ENCODE measurements around the gene DGKD. TPM values are rescaled to one million over a fixed set of nuclear protein-coding genes. Genes with fewer than 3 reads are reported as not detected.

DGKD gene
- total and polyA plus RNA-seq, 7 experiments from 2014 or later: 25.8 to 252 (median 206) TPM

GRCh38 chr2:233354971-233355574 is 779 bp downstream of the DGKD start:
- no peaks in the 10 kb centered on the region for H3K9me3 ChIP-seq (ENCODE audit: control insufficient read depth in 2 of 3, low read length in 3 of 3)
- H3K36me3 Mint-ChIP-seq: peaks cover 0 to 23% (median 9%) of the 10 kb centered on the region in 5 donors
- peaks cover 63 to 78% (median 69%) of the 10 kb centered on the region in 7 donors for H3K4me1 Mint-ChIP-seq
- no peaks in the 10 kb centered on the region for H3K27me3 ChIP-seq (ENCODE audit: control insufficient read depth in 2 of 2, insufficient read depth in 2 of 2, low read length in 2 of 2)
- peaks cover 0 to 3% (median 0%) of the 10 kb centered on the region in 11 donors for H3K9me3 Mint-ChIP-seq
- DNase-seq: peak in 3 of 9 donors; percentile 12 to 36 (median 17)
- H3K27ac Mint-ChIP-seq: peak overlapping the region; percentile 61 to 96 (median 92)
- peaks cover 39 to 42% of the 10 kb centered on the region in 2 donors for H3K4me1 ChIP-seq (ENCODE audit: control insufficient read depth in 2 of 2, insufficient read depth in 2 of 2, low read length in 2 of 2)
- H3K27ac ChIP-seq (ENCODE audit: low read depth, low read length): peak overlapping the region; percentile 68
- H3K36me3 ChIP-seq (ENCODE audit: control insufficient read depth in 2 of 3, insufficient read depth in 3 of 3, low read length in 3 of 3): no peaks in the 10 kb centered on the region
- H3K4me3 ChIP-seq (ENCODE audit: low read length): peak overlapping the region; percentile 44
- H3K27me3 Mint-ChIP-seq: no peaks in the 10 kb centered on the region
- intact Hi-C loops (cut with micrococcal nuclease): loop anchor here (1.0 to 5.0 kb wide), 6 partner anchors 24 to 104 kb away; partner anchors contain the start of gene ATG16L1 (in 1 of the 2)
- CTCF ChIA-PET: interaction anchor here (0.5 to 1.6 kb wide), 6 partner anchors 44 to 108 kb away, joined by 3 to 10 read pairs (median 4); no protein-coding TSS in a partner anchor
- POLR2A ChIA-PET: interaction anchor here (0.7 to 1.6 kb wide), 5 partner anchors 17 to 88 kb away, joined by 3 to 13 read pairs (median 3); no protein-coding TSS in a partner anchor
- ATAC-seq: no peak
- peak overlapping the region; percentile 91 to 98 (median 94) for H3K4me3 Mint-ChIP-seq

DNA sequence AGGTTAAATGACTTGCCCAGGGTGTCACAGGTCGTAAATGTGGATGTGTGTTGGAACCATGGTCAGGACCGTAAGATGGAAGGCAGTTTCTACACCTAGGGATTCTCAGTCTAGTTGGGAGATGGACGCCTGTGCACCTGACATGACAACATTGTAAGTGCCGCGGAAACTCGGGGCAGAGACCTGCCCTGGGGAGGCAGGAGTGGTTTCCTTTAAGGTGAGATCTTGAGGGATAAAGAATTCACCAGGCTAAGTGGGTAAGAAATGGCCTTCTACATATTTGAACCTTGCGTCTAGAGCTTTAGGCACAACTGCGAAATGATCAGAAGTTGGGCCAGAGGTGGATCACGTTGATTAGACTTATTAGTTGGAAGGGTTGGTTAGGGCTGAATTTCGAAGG is 1.6 kb downstream of the DGKD start:
- H3K27ac ChIP-seq (ENCODE audit: low read depth, low read length): no peak overlapping the region
- POLR2A ChIA-PET: interaction anchor here (0.6 to 1.6 kb wide), 9 partner anchors 15 to 104 kb away, joined by 3 to 7 read pairs (median 3); partner anchors contain the start of gene ATG16L1
- CTCF ChIA-PET: interaction anchor here (0.8 to 2.4 kb wide), 4 partner anchors 29 to 109 kb away, joined by 3 to 14 read pairs (median 6); no protein-coding TSS in a partner anchor
- H3K27me3 ChIP-seq (ENCODE audit: control insufficient read depth in 2 of 2, insufficient read depth in 2 of 2, low read length in 2 of 2): no peaks in the 10 kb centered on the region
- H3K9me3 Mint-ChIP-seq: peaks cover 0 to 3% (median 0%) of the 10 kb centered on the region in 11 donors
- H3K4me3 ChIP-seq (ENCODE audit: low read length): peak overlapping the region; percentile 44
- peaks cover 62 to 75% (median 67%) of the 10 kb centered on the region in 7 donors for H3K4me1 Mint-ChIP-seq
- no peaks in the 10 kb centered on the region for H3K9me3 ChIP-seq (ENCODE audit: control insufficient read depth in 2 of 3, low read length in 3 of 3)
- no peak for ATAC-seq
- H3K36me3 Mint-ChIP-seq: peaks cover 3 to 24% (median 15%) of the 10 kb centered on the region in 5 donors
- peaks cover 39 to 42% of the 10 kb centered on the region in 2 donors for H3K4me1 ChIP-seq (ENCODE audit: control insufficient read depth in 2 of 2, insufficient read depth in 2 of 2, low read length in 2 of 2)
- H3K27ac Mint-ChIP-seq: peak overlapping the region in 8 of 9 donors; percentile 73 to 96 (median 92)
- no peak for DNase-seq
- intact Hi-C loops (cut with micrococcal nuclease): loop anchor here (1.0 to 5.0 kb wide), 8 partner anchors 17 to 88 kb away; no protein-coding TSS in a partner anchor
- peaks cover 0 to 3% (median 0%) of the 10 kb centered on the region in 3 experiments for H3K36me3 ChIP-seq (ENCODE audit: control insufficient read depth in 2 of 3, insufficient read depth in 3 of 3, low read length in 3 of 3)
- peak overlapping the region; percentile 91 to 98 (median 94) for H3K4me3 Mint-ChIP-seq
- H3K27me3 Mint-ChIP-seq: no peaks in the 10 kb centered on the region

- H3K9me3 Mint-ChIP-seq: peaks cover 0 to 3% (median 0%) of the 10 kb centered on the region in 11 donors
- peak in 2 of 9 donors; percentile 13 to 14 for DNase-seq
- H3K27ac ChIP-seq (ENCODE audit: low read depth, low read length): peak overlapping the region; percentile 25
- ChIA-PET CTCF (interaction anchor here (0.6 to 2.4 kb wide), 8 partner anchors 23 to 1042 kb away, joined by 3 to 14 read pairs (median 4); no protein-coding TSS in a partner anchor), POLR2A (interaction anchor here (0.6 to 1.6 kb wide), 7 partner anchors 15 to 720 kb away, joined by 3 to 7 read pairs (median 4); partner anchors contain the start of gene ATG16L1)
- H3K27me3 ChIP-seq (ENCODE audit: control insufficient read depth in 2 of 2, insufficient read depth in 2 of 2, low read length in 2 of 2): no peaks in the 10 kb centered on the region
- H3K4me1 ChIP-seq (ENCODE audit: control insufficient read depth in 2 of 2, insufficient read depth in 2 of 2, low read length in 2 of 2): peaks cover 39 to 42% of the 10 kb centered on the region in 2 donors
- peaks cover 3 to 26% (median 22%) of the 10 kb centered on the region in 5 donors for H3K36me3 Mint-ChIP-seq
- H3K4me3 ChIP-seq (ENCODE audit: low read length): peak overlapping the region; percentile 44
- no peaks in the 10 kb centered on the region for H3K9me3 ChIP-seq (ENCODE audit: control insufficient read depth in 2 of 3, low read length in 3 of 3)
- no peak for ATAC-seq
- peak overlapping the region; percentile 91 to 98 (median 94) for H3K4me3 Mint-ChIP-seq
- H3K27me3 Mint-ChIP-seq: no peaks in the 10 kb centered on the region
- H3K4me1 Mint-ChIP-seq: peaks cover 59 to 81% (median 69%) of the 10 kb centered on the region in 7 donors
- peaks cover 0 to 5% (median 0%) of the 10 kb centered on the region in 3 experiments for H3K36me3 ChIP-seq (ENCODE audit: control insufficient read depth in 2 of 3, insufficient read depth in 3 of 3, low read length in 3 of 3)
- intact Hi-C loops (cut with micrococcal nuclease): loop anchor here (2.0 to 5.0 kb wide), 4 partner anchors 16 to 88 kb away; no protein-coding TSS in a partner anchor
- H3K27ac Mint-ChIP-seq: peak overlapping the region in 8 of 9 donors; percentile 40 to 96 (median 92)
Observed at GRCh38 chr2:233356546-233357308, 2.4 kb downstream of the DGKD start.

- peaks cover 36 to 39% of the 10 kb centered on the region in 2 donors for H3K4me1 ChIP-seq (ENCODE audit: control insufficient read depth in 2 of 2, insufficient read depth in 2 of 2, low read length in 2 of 2)
- H3K4me3 Mint-ChIP-seq: peak overlapping the region in 7 of 10 donors; percentile 0 to 98 (median 56)
- ChIA-PET POLR2A (interaction anchor here (0.8 kb wide), 1 partner anchor 52 kb away, joined by 3 read pairs; no protein-coding TSS in a partner anchor), CTCF (interaction anchor here (0.7 to 2.2 kb wide), 3 partner anchors 27 to 85 kb away, joined by 3 to 14 read pairs (median 4); no protein-coding TSS in a partner anchor)
- H3K27ac ChIP-seq (ENCODE audit: low read depth, low read length): no peak overlapping the region
- peaks cover 0 to 5% (median 0%) of the 10 kb centered on the region in 3 experiments for H3K36me3 ChIP-seq (ENCODE audit: control insufficient read depth in 2 of 3, insufficient read depth in 3 of 3, low read length in 3 of 3)
- no peaks in the 10 kb centered on the region for H3K27me3 Mint-ChIP-seq
- no peaks in the 10 kb centered on the region for H3K9me3 ChIP-seq (ENCODE audit: control insufficient read depth in 2 of 3, low read length in 3 of 3)
- DNase-seq: no peak
- H3K27me3 ChIP-seq (ENCODE audit: control insufficient read depth in 2 of 2, insufficient read depth in 2 of 2, low read length in 2 of 2): no peaks in the 10 kb centered on the region
- peaks cover 58 to 76% (median 69%) of the 10 kb centered on the region in 7 donors for H3K4me1 Mint-ChIP-seq
- ATAC-seq: no peak
- intact Hi-C loops (cut with micrococcal nuclease): loop anchor here in 1 of 2 donors (5.0 kb wide), 1 partner anchor 84 kb away; no protein-coding TSS in a partner anchor
- H3K36me3 Mint-ChIP-seq: peaks cover 3 to 37% (median 27%) of the 10 kb centered on the region in 5 donors
- H3K27ac Mint-ChIP-seq: peak overlapping the region in 5 of 9 donors; percentile 9 to 86 (median 66)
- peaks cover 0 to 5% (median 0%) of the 10 kb centered on the region in 11 donors for H3K9me3 Mint-ChIP-seq
- H3K4me3 ChIP-seq (ENCODE audit: low read length): no peak overlapping the region
Observed at GRCh38 chr2:233358335-233358734, 4.0 kb downstream of the DGKD start.

DNA sequence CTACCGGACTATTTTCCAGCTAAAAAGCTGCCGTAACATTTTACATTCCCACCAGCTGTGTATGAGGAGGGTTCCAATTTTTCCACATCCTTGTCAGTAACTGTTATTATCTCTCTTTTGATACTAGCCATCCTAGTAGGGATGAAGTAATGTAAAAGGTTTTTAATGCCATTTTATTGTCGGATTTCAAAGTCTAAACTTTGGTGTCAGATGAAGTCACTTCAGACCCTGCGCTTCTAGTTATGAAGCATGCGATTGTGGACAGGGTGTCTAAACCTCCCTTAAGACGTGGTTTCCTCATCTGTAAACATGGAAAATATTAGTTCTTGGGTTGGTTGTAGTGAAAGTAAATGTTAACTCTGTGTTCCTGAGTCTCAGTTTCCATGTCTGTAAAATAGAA is 4.7 kb downstream of the DGKD start:
- CTCF ChIA-PET: interaction anchor here (0.7 kb wide), 1 partner anchor 91 kb away, joined by 3 read pairs; no protein-coding TSS in a partner anchor
- peak overlapping the region in 2 of 10 donors; percentile 56 to 98 for H3K4me3 Mint-ChIP-seq
- Histone ChIP-seq H3K9me3 (ENCODE audit: control insufficient read depth in 2 of 3, low read length in 3 of 3) (peaks cover 0 to 4% (median 4%) of the 10 kb centered on the region in 3 experiments), H3K27ac (ENCODE audit: low read depth, low read length) (no peak overlapping the region), H3K4me1 (ENCODE audit: control insufficient read depth in 2 of 2, insufficient read depth in 2 of 2, low read length in 2 of 2) (peaks cover 30 to 33% of the 10 kb centered on the region in 2 donors), H3K36me3 (ENCODE audit: control insufficient read depth in 2 of 3, insufficient read depth in 3 of 3, low read length in 3 of 3) (peaks cover 0 to 11% (median 3%) of the 10 kb centered on the region in 3 experiments), H3K4me3 (ENCODE audit: low read length) (no peak overlapping the region), H3K27me3 (ENCODE audit: control insufficient read depth in 2 of 2, insufficient read depth in 2 of 2, low read length in 2 of 2) (no peaks in the 10 kb centered on the region)
- POLR2A ChIA-PET: no interaction called here
- intact Hi-C loops (cut with micrococcal nuclease): loop anchor here in 1 of 2 donors (5.0 kb wide), 1 partner anchor 83 kb away; no protein-coding TSS in a partner anchor
- DNase-seq (no peak), ATAC-seq (no peak)
- H3K27me3 Mint-ChIP-seq: no peaks in the 10 kb centered on the region
- peaks cover 7 to 43% (median 32%) of the 10 kb centered on the region in 5 donors for H3K36me3 Mint-ChIP-seq
- H3K4me1 Mint-ChIP-seq: peaks cover 52 to 75% (median 66%) of the 10 kb centered on the region in 7 donors
- H3K9me3 Mint-ChIP-seq: peaks cover 0 to 9% (median 3%) of the 10 kb centered on the region in 11 donors
- H3K27ac Mint-ChIP-seq: peak overlapping the region in 4 of 9 donors; percentile 9 to 75 (median 70)

Measured in naive thymus-derived CD4-positive, alpha-beta T cell (primary cell).